Measurements from ENCODE around the gene MRPL34.

DNA sequence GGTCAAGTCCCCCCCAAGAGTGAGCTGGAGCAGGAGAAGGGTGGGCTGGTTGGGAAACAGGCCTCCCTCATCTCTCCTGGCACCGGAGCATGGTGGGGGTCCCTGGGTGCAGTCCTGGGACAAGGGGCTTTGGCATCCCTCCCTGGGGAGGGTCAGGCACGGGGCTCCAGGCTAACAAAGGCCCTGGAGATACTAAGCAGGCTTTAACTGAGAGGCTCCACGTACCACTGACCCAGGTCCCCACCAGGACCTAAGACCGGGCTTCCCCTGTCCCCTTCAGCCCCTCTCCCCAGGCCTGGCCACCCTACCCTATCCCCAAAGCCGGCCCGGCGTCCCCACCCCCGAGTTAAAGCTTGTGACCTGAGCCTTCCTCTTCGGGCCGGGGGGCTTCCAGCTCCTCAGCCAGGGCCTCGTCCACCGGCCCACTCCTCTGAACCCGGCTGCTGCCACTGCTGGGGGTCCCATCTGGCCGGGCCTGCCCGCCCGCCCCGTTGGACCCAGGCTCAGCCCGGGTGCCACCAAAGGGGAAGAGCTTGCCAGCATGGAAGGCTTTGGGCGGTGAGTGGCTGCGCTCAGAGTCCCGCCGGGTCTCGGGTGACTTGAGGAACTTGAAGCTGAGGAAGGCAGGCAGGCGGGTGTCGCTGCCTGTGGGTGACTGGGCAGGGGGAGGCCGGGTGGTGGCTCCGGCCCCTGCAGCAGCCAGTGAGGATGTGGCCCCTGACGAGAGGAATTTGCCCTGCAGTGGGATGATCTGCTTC lies 18.9 kb downstream of the MRPL34 start:
- no peak for TF ChIP-seq EZH2phosphoT487 (IDR thresholded peaks at IDR 0.05; ENCODE audit: low read depth, severe bottlenecking, unreplicated experiment)
- TF ChIP-seq, protein P1, sequence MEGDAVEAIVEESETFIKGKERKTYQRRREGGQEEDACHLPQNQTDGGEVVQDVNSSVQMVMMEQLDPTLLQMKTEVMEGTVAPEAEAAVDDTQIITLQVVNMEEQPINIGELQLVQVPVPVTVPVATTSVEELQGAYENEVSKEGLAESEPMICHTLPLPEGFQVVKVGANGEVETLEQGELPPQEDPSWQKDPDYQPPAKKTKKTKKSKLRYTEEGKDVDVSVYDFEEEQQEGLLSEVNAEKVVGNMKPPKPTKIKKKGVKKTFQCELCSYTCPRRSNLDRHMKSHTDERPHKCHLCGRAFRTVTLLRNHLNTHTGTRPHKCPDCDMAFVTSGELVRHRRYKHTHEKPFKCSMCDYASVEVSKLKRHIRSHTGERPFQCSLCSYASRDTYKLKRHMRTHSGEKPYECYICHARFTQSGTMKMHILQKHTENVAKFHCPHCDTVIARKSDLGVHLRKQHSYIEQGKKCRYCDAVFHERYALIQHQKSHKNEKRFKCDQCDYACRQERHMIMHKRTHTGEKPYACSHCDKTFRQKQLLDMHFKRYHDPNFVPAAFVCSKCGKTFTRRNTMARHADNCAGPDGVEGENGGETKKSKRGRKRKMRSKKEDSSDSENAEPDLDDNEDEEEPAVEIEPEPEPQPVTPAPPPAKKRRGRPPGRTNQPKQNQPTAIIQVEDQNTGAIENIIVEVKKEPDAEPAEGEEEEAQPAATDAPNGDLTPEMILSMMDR (IDR thresholded peaks at IDR 0.05; ENCODE audit: poor library complexity), result no peak
